GM10248 (cell line): ENCODE data around the gene FABP6.
"Not testable (repeated sequence)": the region's sequence is repeated elsewhere in the genome, so short reads cannot be mapped to it uniquely, and the experiment has no call there.

Experiments used
- CTCF ChIA-PET: fragments of 300-600 bp; sonication (Branson Sonifier 250); formaldehyde crosslinking; extraction: SDS; loops from one replicate; lab custom pipeline; 2021; ENCODE audit warnings: antibody characterized with exemption; lab: Yijun Ruan, JAX
- POLR2A ChIA-PET: fragments of 350-650 bp; sonication (Branson Sonifier 250); formaldehyde crosslinking; extraction: SDS; loops from one replicate; lab custom pipeline; 2020; ENCODE audit warnings: antibody characterized with exemption; lab: Yijun Ruan, JAX
- DNase-seq: peaks from one replicate; pipeline ENCODE4 v3.0.0; 2012; ENCODE audit errors: extremely low spot score
- TF ChIP-seq, protein P1 (sequence below): IDR thresholded peaks from 2 replicates; pipeline ENCODE4 v1.5.1; 2012; ENCODE audit warnings: mild to moderate bottlenecking, low read depth; ENCODE audit errors: extremely low read depth, missing control alignments, control extremely low read depth

FABP6 gene

DNA sequence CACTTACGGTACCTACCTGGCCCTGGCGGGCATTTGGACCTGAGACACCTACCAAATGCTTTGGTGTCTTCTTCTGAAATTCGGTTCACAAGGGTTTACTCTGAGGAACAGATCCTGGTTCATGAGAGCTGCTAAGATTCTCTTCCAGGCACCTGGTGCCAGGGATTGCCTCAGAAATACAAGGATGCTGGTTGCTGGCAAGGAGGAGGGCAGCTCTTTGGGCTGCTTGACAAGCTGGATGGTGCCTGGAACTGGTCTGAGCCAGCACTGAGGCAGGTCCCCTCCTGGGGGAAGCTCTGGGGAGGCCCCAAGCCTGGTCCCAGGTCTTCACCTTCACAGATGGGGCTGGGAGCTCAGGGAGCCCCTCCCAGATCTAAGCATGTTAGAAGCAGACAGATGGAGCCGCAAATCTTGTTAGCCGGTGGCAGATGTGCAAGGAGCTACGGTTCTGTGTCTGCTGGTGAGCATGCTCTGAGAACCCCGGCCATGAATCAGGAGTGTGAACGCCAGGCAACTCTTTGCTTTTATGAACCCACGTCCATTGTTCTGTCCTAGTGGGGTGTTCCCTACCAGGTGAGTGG, 16.3 kb downstream of the FABP6 start:
- ChIA-PET POLR2A (no interaction called here), CTCF (interaction anchor here (0.6 to 4.5 kb wide), 8 partner anchors 10 to 224 kb away, joined by 3 to 19 read pairs (median 4); no protein-coding TSS in a partner anchor)
- DNase-seq: no peak
- TF ChIP-seq, protein P1, sequence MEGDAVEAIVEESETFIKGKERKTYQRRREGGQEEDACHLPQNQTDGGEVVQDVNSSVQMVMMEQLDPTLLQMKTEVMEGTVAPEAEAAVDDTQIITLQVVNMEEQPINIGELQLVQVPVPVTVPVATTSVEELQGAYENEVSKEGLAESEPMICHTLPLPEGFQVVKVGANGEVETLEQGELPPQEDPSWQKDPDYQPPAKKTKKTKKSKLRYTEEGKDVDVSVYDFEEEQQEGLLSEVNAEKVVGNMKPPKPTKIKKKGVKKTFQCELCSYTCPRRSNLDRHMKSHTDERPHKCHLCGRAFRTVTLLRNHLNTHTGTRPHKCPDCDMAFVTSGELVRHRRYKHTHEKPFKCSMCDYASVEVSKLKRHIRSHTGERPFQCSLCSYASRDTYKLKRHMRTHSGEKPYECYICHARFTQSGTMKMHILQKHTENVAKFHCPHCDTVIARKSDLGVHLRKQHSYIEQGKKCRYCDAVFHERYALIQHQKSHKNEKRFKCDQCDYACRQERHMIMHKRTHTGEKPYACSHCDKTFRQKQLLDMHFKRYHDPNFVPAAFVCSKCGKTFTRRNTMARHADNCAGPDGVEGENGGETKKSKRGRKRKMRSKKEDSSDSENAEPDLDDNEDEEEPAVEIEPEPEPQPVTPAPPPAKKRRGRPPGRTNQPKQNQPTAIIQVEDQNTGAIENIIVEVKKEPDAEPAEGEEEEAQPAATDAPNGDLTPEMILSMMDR: no peak

DNA sequence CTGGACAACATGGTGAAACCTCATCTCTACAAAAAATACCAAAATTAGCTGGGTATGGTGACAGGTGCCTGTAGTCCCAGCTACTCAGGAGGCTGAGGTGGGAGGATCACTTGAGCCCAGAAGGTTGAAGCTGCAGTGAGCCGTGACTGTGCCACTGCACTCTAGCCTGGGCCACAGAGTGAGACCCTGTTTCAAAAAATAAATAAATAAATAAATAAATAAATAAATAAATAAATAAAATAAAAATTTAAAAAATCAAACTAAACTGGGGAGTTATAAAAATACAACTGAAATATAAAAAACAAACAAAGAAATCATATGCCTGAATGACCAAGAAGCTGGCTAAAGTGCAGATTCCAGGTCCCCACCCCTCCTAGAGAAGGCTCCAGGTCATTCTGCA, 20.3 kb downstream of the FABP6 start:
- CTCF ChIA-PET: interaction anchor here (1.0 to 2.6 kb wide), 6 partner anchors 16 to 227 kb away, joined by 3 to 8 read pairs (median 3); no protein-coding TSS in a partner anchor
- DNase-seq, POLR2A ChIA-PET: not testable (repeated sequence)

DNA sequence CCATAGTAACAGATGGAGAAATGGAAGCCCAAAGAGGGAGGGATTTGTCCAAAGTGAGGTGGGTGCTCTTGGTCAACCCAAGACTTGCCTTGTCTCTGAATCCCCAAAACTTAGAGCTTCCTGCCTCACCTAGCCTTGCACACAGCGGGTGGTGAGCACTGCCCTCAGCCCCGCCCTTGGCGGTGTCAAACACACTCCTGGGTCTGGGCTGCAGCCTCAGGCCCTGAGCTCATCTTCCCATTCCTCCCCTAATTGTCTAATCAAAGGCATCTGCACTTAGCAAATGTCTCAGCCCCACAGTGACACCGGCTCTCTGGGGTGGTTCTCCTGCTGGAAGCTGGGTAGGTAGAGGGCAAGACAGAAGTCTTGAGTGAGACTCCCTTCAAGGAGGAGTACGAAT, 20.9 kb downstream of the FABP6 start:
- TF ChIP-seq, protein P1: no peak
- CTCF ChIA-PET: interaction anchor here (1.0 to 2.6 kb wide), 7 partner anchors 16 to 228 kb away, joined by 3 to 8 read pairs (median 3); no protein-coding TSS in a partner anchor
- DNase-seq: no peak
- POLR2A ChIA-PET: no interaction called here

DNA sequence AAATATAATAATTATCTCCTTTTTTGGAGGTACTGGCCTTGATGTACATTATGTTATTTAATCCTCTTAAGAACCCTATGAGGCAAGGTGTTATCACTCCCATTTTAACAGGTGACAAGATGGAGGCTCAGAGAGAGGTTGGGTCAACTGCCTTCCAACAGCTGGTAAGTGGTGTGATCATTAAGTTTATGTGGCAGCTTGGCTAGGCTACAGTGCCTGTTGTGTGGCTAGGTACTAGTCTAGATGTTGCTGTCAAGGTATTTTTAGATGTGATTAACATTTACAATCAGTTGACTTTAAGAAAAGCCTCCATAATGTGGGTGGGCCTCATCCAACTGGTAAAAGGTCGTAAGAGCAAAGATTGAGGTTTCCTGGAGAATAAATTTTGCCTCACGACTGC, 21.5 kb downstream of the FABP6 start:
- DNase-seq: no peak
- CTCF ChIA-PET: interaction anchor here (1.3 to 2.6 kb wide), 4 partner anchors 17 to 95 kb away, joined by 3 to 8 read pairs (median 3); no protein-coding TSS in a partner anchor
- TF ChIP-seq, protein P1: no peak
- POLR2A ChIA-PET: no interaction called here

DNA sequence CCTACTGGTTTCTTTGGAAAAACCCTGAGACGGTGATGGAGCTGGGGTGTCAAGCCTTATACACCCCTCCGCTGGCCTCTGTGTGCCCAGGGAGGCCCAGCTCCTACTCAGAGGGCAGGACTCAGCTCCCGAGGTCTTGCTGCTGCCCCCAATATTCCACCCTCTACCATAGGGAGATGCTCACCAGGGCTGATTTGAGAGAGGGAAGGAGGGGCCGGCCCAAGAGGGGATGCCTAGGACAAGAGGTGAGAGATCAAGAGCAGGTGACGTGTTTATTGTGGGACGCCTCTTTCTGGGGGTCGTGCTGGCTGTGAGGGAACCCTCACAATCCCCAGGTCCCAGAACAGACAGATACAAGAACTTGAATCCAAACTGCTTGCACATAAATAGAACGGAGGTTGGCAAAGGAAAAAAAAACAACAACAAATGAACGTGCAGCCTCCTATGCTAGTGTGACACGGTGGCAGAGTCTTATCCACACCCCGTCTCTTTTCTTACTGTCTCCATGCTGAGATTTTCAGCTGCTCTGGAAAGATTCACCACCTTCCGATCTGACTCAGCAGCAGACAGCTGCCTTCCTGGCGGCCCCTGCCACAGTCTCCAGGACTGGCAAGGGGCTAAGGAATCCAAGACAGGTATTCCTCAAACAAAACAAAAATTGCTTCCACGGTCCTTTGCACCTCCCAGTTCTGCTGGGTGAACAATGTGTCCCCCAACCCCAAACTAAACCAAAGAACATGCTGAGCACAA, 22.3 kb downstream of the FABP6 start:
- TF ChIP-seq, protein P1: no peak
- CTCF ChIA-PET: interaction anchor here (1.2 to 2.6 kb wide), 5 partner anchors 18 to 94 kb away, joined by 3 to 8 read pairs (median 3); no protein-coding TSS in a partner anchor
- POLR2A ChIA-PET: no interaction called here
- DNase-seq: no peak

DNA sequence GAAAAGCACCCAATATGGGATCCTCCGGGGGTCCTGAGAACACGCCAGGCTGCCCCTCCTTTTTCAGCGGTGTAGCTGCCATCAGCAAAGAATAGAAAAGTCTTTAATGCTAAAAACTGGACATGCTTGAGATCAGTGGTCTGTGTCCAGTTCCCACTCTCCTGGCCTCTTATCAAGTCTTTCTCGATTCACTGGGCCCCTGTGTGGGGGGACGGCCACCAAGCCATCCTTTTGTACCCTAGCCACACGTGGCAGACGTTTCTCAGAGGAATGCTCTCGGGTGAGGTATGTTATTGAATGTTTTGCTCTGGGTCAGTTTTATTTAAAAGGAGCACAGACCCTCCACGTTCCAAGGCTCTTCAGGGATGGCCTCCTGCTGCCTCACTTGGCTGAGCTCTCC, 23.6 kb downstream of the FABP6 start:
- TF ChIP-seq, protein P1: no peak
- ChIA-PET POLR2A (no interaction called here), CTCF (interaction anchor here (1.0 kb wide), 1 partner anchor 16 kb away, joined by 3 read pairs; no protein-coding TSS in a partner anchor)
- DNase-seq: no peak

DNA sequence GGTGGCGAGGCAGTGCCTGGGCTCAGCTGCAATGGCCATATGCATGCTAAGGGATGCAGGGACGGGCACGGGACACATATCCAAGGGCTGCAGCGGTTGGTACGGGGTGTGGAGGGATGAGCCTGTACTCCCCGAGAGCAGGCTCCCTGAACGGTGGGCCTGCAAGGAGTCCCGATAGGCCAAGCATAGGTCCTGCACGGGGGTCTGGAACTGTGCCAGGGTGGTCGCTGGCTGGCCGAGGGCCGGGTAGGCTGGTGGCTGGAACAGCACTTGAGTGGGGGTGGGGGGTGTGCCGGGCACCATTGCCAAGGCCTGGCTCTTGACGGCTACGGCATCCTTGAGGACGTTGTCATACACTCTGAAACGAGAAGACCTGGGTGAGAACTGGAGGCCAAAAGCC, 24.1 kb downstream of the FABP6 start:
- POLR2A ChIA-PET: no interaction called here
- TF ChIP-seq, protein P1: no peak
- no peak for DNase-seq
- CTCF ChIA-PET: no interaction called here
